SIG-M5 (cell line): ENCODE data around the gene MCRIP1.
A peak's percentile ranks its signal among the peaks of the same experiment; 100 is the strongest.

ENCODE experiments used
- DNase-seq: peaks from one replicate; lab custom pipeline; 2025; lab: John Stamatoyannopoulos, UW

Gene MCRIP1, protein sequence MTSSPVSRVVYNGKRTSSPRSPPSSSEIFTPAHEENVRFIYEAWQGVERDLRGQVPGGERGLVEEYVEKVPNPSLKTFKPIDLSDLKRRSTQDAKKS

DNA sequence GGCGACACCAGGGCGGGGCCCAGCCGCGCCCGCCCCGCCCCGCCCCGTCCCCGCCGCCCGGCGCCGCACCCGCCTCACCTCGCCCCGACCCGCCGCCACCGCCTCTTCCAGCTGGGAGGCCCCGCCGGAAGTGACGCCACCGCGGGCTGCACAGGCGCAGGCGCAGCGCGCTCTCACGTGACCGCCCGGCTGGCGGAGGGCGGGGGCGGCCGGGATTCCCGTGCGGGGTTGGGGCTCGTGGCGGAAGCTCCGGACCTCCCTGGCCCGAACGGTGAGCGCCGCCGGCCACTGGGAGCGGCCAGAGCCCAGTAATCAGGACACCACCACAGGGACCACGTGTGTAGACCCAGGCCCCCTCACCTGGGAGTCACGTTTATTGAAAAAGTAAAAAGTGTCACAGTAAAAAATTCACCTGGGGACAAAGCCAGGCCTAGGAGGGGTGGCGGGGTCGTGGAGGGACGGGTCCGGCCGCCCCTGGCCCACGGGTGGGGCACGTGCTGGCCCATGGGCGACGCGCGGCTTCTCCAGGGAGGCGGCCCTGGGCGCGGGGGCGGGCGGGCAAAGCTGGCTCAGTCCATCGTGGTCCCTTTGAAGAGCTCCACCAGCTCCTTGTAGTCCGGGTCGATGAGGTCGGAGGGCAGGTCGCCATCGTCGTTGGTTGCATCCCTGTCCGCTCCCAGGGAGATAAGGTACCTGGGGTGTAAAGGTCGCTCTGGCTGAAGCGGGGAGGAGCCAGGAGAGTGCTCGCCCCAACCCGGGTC is at the start of gene MCRIP1:
Gene MCRIP1, minus strand, starts transcription at position 132 of the 761 bp plus-strand sequence. CDS start 8,785 bp downstream, outside the sequence.
- peak; percentile 47 for DNase-seq

DNA sequence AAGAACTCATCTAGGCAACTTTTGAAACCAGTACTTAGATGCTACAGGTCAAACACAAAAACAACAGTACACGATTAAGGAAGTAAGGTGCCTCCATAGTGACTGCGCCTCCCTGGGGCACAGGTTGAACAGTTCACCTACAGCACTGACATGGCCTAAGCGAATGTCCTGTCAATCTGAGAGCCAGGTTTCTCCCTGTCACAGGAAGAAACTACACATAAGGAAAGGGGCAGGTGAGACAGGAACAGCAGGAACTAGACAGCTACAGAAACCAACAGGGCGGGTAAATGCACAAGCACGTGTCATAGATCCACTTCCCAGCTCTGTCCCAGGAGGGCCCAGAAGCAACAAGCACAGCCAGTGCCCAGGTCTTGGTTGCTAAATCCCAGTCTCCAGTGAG is 46.0 kb upstream of the MCRIP1 start:
- DNase-seq = no peak

DNA sequence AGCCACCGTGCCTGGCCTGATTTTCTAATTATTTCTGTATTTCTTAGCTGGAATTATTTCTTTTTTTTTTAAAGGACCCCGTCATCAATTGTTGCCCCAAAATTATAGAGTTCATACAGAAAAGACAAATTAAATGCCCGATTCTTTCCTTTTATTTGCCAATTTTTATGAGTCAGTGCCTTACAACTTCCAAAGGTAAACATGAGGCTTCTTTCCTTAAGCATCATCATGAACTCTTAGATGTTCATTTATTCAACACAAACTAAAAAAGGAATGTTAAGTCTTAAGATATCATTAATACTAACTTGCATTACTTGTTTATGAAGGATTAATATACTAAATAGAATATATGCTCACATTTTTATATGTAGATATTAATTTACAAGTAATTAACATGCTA is 45.2 kb upstream of the MCRIP1 start:
- DNase-seq = no peak

DNA sequence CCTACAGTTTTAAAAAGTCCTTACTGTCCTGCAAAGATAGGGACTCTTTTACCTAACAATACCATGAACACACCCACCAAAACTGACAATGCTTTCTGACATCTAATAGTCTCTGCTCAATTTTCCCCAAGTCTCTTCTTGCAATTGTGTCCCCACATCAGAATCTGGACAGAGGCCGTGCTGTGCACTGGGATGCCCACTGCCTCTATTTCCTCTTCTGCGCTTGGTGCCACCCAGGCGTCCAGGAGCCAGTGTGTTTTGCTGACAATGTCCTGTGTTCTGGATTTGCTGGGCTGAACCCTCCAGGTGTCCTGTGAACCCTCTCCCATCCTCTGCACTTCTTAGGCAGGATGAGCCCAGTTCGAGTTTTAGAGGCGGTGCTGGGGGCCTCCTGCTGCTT is 44.5 kb upstream of the MCRIP1 start:
- no peak for DNase-seq

DNA sequence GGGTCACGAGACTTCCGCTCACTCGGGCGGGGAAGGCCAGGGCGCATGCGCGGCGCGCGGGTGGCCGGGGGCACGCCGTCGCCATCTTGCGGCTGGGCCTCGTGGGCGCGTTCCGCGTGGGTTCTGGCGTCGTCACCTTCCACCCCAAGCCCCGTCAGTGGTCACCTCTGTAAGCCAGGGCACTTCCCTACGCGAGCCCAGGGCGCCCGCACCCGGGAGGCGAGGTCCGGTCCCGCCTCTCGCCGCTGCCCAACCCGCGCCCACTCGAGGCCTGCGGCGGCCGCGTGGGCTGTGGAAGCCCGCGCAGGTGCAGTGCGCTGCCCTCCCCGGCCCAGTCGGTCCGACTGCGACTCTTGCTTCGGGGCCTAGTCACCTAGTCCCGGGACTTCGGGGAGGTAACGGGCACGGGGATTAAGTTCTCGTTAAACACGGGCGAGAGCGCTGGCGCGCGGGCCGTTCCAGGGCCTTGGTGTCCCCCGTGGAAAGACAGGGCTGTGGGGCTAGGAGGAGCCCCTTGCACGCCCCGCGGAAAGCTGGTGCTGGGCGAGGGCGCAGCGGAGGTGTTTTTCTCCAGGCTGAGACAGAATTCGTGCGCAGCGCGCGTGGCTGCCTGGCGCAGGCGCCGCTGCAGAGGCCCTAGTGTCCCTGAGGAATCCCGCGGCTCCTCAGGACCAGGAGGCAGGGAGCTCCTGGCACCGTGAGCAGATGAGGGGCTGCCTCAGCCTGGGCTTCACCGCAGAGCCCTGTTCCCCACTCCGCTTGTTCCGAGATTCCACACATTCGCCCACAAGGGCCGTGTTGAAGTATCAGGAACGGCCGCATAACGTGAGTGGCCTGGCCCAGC is 38.5 kb upstream of the MCRIP1 start:
- DNase-seq = no peak

DNA sequence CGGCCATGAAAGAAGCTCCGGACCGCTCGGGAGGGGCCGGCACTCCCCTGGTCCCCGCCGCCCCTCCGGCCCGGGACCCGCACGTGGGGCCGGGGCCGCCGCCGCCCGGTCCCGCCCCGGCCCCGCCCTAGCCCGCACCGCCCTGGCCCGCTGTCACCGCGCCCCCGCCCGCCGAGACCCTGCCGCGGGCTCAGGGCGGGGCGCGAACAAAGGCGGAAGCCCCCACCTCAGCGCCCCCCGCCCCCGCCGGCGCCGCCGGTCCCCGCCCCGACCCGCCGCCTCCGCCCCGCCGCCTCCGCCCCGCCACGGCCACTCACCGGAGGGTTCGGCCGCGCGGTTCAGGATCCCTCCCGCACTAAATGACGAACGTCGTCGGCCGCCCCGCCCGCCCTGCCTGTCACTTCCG is 37.9 kb upstream of the MCRIP1 start, which contains the start of gene ARHGDIA:
Gene ARHGDIA, minus strand, starts transcription at position 357 of the 406 bp plus-strand sequence. CDS start 1,407 bp downstream, outside the sequence.
- DNase-seq = no peak

DNA sequence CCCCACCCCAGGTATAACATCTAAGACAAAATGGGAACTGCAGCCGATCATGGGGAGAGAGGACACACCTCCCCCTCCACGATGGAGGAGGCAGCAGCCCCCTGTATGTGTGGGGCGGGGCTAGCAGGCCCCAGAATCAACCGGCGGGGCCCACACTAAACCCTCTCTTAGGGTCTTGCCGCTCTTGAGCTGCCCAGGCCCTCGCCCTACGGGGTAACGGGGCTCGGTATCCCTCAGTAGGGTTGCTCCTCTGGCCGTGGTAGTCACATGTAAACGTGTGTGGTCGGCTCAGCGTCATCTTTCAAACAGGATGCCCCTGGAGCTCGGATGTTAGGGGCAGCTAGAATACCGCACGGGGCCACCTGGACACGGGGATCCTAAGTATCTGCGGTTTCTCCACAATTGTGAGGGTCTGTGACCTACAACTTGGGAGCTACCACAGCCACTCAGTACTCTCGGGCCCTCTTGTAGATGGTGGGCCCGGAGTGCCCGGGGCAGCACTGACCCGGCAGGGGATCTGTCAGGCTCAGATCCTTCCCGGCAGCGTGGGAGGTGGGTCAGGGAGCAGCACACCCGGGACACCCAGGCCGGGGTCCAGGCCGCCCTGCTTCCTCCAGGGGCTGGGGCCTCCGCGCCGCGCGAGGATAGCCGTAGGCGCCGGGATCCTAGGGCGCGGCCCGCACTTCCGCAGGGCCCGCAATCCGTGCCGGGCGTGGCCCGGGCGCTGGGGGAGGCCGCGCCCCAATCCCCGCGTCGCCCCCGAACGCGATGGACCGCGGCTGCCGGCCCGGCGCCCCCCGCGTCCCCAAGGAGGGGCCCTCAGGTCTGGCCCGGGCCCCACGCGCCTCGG is 37.3 kb upstream of the MCRIP1 start:
- no peak for DNase-seq

DNA sequence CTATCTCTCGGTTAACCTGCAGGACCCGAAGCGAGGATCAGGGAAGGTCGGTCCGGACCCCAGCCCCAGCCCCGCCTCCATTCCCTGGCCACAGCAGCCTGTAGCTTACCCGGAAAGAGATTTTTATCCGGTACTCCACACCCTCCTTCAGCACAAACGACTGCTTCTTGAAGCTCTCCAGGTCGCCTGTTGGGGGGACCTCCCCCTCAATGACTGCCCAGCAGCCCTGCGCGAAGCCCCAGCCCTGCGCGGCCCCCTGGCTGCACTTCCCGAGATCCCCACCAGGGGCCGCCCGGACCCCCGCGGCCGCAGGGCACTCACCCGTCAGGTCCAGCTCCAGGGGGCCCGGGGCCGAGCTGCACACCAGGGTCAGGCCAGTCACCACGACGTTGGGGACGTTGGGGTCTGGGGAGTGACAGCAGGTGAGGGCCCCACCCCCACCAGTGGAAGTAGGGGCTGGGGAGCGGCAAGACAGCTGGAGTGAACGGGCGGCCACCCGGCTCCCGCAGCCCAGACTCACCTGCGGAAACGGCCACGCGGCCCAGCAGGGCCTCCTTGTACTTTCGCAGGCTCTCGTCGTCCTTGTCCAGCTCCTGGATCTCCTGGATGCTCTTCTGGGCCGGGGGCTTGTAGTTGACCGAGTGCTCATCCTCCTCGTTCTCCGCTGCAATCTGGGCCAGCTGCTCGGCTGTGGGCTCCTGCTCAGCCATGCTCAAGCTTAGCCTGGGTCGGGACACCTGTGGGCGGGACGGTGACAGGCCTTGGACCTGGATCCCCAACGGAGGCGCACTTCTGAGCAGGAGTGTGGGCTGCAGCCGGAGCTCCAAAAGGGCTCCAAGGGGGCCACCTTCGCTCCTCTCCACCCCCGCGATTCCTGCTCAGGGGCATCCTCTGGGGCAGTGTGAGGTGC is 36.4 kb upstream of the MCRIP1 start:
- DNase-seq = no peak

DNA sequence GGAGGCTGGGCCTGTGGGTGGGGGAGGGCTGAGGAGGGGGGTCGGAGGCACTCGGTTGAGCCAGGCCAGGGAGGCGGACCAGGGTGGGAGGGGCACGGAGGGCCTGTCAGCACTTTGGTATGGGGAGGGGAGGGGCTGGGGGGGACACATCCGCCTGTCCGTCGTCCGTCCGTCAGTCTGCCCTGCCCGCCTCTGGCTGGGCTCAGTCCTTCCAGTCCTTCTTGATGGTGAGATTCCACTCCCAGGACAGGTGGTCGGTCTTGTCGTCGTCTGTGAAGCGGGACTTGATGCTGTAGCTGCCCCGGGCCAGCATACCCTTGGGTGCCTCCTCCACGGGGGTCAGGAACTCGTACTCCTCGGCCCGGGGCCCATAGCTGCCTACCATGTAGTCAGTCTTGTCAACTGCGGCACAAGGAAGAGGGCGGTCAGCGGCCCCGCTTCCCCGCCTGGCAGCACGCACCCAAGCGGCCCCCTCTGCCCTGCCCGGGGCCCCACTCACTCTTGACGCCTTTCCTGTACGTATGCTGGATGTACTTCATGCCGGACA is 35.7 kb upstream of the MCRIP1 start:
- DNase-seq = no peak

DNA sequence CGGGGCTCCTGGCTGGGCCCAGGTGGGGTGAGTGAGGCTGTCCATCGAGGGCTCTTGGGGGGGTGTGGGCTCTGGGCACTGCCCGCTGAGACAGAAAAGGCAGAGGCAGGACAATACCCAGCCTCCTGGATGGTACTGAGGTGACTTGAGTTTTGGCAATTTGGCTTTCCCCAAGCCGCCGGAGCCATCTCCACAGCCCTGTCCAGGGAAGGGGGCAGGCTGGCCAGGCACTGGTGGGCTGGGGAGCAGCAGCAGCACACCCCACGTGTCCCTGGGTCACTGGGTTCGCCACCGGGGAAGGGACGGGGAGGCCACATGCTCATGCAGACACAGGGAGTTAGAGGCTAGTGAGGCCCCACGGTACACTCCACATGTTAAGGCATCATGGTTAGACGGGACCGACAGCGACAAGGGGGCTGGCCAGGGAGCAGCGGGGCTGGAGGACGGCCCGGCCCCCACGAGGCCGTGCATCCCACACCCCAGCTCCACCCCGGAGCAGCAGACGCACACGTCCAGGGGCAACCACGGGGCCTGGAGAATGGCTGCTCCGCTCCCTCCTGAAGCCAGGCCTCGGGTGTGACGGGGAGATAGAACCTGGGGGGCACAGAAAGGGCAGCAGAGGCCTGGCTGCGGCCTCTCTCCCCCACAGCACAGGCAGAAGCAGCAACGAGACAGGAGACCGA is 35.0 kb upstream of the MCRIP1 start:
- DNase-seq = no peak

DNA sequence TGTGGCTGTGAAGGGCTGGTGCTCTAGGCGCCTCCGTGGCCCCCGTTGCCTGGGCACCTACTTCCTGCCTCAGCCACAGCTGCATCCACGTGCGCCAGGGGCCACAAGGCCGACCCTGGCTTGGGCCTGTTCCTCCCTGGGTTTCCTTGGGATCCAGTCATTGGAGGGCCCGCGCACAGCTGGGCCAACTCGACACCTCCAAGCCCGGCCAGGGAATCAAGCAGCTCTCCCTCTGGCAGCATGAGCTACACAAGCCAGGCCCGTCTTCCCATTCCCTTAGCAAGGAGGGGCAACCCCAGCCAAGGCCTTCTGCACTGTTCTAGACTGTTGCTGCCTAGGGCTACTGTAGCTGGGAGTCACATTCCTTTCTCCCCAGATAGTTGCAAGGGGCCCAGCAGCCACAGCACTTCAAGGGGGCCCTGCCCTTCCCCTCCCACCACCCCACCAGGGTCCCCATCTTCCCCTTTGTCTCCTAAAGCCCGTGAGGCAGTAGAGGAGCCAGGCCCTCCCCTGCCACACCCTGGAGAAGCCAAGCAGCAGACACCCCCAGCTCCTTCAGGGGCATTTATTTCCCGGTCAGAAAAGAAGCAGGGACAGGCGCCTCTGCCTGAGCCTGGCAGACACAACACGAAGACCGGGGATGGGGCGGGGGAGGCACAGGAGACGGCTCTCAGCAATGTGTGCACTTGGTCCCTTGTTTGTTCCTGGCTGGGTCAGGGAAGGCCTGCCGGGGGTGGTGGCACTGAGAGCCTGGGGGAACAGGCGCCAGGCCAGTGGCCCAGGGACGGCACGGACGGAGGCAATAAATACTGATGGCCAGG is 34.3 kb upstream of the MCRIP1 start:
- no peak for DNase-seq

DNA sequence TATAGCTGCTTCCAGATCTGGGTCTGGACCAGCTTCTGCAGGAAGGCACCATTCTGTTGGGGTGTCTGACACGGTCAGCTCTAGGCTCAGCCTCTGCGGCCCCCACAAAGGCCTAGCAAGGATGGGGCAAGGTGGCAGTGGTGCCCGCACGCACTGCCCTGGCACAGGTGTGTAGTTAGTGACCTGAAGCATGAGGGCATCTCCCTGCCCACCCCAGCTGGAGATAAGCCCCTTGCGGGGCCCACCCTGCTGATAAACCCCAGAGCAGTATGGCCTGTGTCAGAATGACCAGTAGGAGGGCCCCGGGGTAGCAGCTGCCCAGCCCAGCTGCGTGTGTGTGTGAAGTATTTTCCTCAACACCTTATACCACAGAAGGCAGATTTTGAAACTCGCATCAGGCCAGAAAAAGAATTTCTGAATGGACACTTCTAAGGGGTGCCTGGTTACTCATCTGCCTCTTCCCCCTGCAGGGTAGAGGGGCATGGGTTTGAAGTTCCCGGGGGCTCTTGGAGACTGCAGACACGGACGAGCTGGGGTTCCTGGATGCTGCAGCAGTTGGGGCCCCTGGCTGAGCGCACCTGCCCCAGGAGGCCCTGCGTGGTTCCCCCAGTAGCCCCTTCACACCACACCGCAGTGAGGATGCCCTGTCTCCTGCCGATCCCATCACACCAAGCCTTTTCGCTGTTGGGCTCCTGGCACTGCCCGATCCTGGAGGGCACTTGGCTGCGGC is 33.5 kb upstream of the MCRIP1 start:
- DNase-seq = no peak

DNA sequence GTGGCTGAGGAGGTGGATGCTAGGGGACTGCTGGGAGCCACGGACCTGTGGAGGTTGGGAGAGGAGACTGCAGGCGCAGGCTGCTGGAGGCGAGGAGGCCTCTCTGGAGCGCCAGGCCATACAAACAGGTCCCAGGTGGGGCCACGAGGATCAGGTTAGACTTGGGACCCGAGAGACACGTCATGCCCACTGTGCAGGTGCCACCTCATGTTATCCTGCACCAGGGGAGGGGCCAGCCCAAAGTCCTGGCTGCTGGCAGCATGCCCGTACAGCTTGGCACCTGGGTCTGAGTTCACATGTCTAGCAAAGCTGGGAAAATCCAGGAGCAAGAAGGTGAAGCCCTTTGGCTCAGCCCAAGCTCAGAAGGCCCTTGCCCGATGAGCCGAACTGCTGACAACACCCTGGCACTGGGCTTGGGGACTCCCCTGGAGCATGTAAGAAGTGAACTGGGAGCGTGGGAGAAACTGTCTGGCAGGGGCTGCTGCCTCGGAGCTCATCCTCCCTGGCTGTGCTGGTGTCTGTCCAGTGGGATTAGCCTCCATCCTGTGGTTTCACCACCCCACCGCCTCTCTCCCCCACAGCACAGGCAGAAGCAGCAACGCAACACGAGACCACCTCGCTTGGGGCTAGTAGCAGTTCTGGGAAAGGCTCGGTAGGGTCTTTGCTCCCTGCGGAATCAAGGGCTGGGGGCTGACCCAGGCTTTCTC is 32.8 kb upstream of the MCRIP1 start:
- DNase-seq = no peak

DNA sequence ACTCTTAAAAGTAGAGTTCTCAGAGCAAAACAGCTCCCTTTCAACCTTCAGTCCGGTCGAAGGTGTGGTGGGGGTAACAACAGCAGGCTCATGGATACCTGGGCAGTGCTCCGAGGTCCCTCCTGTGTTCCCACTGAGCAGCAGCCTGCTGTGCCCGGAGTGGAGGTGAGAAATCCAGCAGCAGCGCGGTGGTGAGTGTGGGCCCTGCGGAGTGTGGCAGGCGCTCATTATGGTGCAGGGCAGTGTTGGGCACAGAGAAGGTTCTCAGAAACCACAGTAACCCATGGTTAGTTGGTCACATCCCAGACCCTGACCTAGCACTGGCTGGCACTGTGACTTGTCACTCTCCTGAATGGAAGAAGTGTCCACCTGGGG is 32.3 kb upstream of the MCRIP1 start:
- no peak for DNase-seq

DNA sequence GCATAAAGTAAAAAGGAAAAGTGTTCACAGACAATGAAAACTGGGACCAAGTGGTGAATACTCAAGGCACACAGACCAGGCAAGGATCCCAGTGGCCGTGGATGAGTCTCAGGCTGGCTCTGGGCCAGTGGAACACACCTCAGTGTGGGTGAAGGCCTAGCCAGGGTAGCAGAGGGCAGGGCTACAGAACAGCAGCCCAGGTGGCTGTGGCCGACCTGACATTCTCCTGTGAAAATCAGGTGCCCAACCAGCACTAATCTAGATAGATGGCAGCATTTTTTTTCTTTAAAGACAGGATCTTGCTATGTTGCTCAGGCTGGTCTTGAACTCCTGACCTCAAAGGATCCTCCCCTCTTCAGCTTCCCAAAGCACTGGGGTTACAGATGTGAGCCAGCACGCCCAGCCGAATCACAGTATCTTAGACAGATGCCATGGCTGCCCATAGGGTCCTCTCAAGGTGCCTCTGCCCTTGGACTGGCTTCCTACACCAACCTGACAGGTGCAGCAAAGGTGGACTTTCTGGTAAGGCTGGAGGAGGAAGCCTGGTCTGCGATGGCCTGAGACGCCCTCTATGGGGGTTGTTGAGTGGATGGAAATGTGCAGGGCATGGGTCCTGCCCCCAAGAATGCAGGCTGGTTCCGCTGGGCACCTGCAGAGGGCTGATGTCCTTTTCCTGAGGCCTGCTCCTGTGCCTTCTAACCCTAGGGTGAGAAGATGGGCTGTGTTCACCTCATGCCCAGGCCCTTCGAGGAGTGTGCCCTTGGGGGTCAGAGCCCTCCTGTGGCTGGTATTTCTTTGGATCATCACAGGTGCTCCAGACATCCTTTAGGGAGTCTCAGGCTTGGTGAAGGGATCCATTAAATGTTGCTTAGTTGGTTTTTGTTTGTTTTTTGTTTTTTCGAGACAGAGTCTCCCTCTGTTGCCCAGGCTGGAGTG is 31.0 kb upstream of the MCRIP1 start:
- DNase-seq = no peak

DNA sequence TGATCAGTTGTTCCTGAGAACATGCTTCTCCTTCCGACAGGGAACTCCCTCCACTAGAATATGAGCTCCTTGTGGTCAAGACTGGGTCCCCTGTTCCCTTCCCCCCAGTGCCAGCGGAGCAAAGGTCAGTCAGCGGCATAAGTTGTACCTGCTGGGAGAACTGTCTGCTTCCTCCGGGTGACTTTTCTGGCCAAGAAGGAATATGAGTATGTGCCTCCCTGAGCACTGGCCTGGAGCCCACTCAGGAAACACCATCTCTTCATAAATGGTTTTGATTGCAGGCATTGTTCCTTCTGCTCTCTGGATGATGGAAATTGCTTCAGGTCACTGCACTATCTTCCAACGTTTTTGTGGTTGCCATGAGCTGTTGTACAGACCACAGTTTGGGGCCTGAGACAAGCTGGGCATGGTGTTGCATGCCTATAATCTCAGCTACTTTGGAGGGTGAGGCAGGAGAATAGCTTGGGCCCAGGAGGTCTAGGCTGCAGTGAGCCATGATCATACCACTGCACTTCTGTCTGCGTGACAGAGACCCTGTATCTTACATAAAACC is 30.1 kb upstream of the MCRIP1 start:
- no peak for DNase-seq
